NCI-H82 treated with DMSO at 0.1 percent for 48 hours (cell line): ENCODE data around the gene CCL13.
A peak's percentile ranks its signal among the peaks of the same experiment; 100 is the strongest.

ENCODE experiments used
- DNase-seq: peaks from one replicate; lab custom pipeline; 2025; ENCODE audit not compliant: unreplicated experiment; lab: John Stamatoyannopoulos, UW

CCL13 gene

GRCh38 chr17:34361478-34362061 is 5.3 kb downstream of the CCL13 start:
- DNase-seq = peak; percentile 92

- DNase-seq = no peak
These were observed 6.9 kb downstream of the CCL13 start, which contains the start of gene CCL1 for GRCh38 chr17:34363183-34363661. CCL1 (minus strand) TSS chr17:34363233; CDS start chr17:34363161, 72 bp downstream.

GRCh38 chr17:34364751-34365150 is 8.5 kb downstream of the CCL13 start:
- DNase-seq = no peak

DNA sequence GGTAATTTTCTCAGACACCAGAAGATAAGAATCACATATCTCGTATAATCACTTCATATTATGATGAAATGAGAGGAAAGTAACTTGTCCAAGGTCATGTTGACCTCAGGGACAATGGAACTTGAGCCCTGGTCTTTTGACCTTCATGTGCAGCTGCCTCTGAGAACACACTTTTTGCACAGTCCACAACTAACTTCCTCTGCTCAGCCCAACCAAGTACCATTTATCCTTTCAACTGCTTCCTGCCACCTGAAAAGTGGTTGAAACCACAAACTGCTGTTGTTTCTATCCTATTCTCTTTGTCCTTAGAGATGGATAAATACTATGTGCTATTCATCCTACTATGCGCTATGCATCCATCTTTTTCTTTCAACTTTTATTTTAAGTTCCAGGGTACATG is 9.1 kb downstream of the CCL13 start:
- no peak for DNase-seq

DNA sequence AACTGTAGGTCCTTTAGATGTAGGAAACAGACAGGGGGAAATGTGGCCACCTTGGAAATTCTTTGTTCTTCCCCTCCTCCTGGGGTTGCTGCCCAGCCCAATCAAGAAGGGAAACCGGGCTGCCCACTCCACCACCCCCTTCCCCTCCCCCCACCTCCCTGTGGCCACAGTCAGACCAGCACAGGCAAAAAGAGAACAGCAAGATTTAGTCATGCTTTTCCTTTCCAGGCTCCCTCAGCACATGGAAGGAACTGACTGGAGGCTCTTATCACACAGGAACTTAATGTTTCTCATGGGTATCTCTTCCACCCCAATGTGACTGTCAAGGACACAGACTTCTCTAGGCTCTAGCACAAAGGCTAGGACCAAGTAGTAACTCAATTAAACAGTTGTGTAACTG is 9.7 kb downstream of the CCL13 start:
- no peak for DNase-seq

GRCh38 chr17:34366529-34367107 is 10.3 kb downstream of the CCL13 start:
- DNase-seq = no peak

GRCh38 chr17:34367486-34368195 is 11.4 kb downstream of the CCL13 start:
- no peak for DNase-seq

DNA sequence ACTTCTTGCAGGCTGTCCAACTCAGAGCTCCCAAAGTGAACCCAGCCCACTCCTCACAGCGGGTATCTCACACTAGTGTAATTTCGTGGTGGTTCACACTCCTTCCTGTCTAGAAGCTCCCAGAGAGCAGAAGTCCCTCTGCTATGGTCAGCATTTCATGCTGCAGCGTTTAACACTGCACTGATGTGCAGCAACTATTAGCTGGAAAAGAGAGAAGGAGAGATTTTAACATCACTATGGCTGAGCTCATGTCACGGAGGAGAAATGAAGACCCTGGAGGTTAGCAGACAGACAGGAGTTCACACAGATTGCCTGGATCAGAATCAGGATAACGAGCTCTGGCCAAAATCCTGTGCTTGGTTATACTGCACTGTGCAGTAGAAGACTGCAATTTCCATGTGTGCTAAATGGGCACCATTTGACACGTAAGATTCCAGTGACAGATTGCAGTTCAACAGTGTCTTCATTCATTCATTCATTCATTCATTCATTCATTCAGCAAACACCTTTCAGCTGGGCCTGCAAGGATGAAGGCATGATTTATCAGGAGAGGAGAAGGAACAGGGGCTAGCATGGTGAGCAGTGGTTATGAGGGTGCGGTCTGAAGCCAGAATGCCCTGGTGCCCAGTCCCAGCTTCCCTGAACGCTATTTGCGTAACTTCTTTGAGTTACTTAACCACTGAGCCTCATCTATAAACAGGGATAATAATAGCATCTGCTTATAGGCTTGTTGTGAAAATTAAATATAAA is 12.1 kb downstream of the CCL13 start:
- DNase-seq = no peak

GRCh38 chr17:34368946-34369500 is 12.7 kb downstream of the CCL13 start:
- no peak for DNase-seq

- DNase-seq = no peak
These were observed 13.3 kb downstream of the CCL13 start for GRCh38 chr17:34369571-34369970.

GRCh38 chr17:34370376-34370996 is 14.2 kb downstream of the CCL13 start:
- no peak for DNase-seq

DNA sequence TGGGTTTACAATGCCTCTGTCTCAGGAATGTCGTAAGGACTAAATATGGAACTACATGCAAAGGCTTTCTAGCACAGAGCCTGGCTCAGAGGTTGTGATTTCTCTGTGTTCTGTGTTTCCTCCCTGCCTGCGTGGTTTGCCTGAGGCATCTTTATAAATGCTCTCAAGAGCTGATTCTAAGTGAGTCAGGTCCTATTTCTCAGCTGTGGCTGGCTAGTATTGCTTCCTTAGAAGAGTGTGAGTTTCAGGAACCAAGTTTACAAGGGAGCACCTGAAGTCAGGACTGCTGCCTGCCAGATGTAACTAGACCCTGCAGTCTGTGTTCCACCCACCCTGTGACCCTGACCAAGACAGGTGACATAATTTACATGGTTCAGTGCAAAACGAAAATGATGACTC is 14.7 kb downstream of the CCL13 start:
- no peak for DNase-seq

DNA sequence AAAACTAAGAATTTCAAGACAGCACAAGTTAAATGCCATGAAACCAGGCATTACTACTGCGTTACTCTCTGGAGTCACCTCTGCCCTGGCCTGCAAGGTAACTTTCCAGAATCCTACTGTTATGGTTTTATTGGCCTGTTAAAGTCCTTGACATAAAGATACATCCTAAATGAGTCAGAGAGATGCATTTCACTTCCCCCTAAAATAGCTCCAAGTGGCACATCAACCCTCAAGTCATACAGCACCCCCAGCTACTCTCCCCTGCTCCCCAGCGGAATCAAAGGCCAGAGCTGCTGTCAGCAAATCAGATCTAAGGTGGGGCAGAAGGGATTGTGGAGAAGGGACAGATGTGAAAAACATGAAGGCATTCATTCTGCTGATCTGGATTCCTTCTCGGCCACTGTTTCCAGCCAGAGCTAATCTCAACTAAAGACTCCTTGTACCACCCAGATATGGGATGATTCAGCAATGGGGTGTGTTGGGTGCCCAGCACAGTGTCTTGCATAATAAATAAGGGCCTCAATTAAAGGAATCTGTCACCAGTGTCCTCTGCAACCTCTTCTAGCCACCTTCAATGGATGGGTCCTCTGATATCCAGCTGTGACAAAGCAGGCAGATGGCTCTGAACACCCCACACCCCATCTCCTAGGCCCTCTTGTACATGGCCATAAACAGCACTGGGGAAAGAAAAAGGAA is 15.3 kb downstream of the CCL13 start:
- DNase-seq = no peak

GRCh38 chr17:34374457-34374856 is 18.2 kb downstream of the CCL13 start:
- peak; percentile 52 for DNase-seq

DNA sequence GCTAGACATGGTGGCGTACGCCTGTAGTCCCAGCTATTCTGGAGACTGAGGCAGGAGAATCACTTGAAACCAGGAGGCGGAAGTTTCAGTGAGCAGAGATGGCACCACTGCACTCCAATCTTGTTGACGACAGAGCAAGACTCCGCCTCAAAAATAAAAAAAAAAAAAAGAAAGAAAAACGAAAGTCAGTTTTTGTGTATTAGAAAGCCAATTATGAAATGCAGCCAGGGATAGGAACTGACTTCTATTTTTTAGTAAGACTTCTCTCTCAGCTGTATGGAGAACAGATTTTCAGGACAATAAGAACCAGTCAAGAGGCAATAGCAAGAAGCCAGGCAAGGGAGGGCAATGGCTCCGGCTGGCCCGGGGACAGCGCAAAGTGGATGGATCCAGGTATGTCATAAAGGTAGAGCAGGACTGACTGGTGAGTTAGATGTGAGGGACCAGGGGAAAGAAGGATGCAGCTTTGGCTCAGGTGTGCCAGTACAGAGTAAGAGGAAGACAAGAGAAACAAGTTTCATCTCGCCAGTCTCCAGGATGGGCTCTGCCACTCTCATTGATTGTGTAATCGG is 19.2 kb downstream of the CCL13 start:
- DNase-seq = no peak

GRCh38 chr17:34377078-34377823 is 21.0 kb downstream of the CCL13 start:
- DNase-seq = no peak

GRCh38 chr17:34378664-34379101 is 22.4 kb downstream of the CCL13 start:
- DNase-seq = no peak

DNA sequence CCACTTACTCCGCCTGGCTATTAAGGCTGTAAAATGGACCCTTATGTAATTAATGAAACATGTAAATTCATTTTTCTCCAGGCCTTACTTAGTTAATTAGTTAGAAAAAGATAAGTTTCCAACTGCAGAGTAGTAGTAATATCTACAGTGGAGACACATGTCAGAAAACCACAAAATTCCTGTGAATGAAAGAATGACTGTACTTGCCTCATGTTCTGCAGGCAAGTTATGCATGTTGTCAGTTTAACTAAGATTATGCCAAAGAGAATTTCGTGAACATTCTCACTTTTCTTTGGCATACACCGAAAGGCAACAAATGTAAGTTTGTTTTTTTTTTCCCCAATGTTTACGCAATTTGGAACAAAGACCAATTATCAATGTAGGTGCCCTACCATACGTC is 23.6 kb downstream of the CCL13 start:
- no peak for DNase-seq

DNA sequence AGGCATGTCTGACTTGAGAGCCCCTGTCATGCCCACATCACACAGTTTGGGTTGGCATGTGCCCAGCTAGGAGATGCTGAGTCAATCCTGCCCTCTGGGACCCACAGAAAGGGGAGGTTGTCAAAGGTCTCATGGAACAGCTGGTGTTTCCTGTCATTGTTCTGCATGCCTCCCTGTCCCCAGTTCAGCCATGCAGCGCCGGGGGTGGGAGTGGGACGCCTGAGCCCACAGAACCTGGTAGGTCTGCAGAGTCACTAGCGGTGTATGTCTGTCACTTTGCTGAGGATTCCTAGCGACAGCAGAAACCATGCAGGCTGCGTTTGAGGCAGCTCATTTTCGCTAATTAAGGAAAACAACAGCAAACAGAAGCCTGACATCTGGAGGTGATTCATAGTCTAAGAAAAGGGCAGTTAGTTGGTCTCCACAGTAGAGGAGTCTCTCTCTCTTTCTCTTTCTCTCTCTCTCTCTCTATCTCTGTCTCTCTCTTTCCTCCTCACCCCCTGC is 26.4 kb downstream of the CCL13 start:
- DNase-seq = no peak
